ENCODE measurements around the gene SBNO2. TPM values are rescaled to one million over a fixed set of nuclear protein-coding genes. Genes with fewer than 3 reads are reported as not detected.

The SBNO2 gene
- total RNA-seq, 2 experiments from 2014 or later: 26.6 to 43.3 TPM

DNA sequence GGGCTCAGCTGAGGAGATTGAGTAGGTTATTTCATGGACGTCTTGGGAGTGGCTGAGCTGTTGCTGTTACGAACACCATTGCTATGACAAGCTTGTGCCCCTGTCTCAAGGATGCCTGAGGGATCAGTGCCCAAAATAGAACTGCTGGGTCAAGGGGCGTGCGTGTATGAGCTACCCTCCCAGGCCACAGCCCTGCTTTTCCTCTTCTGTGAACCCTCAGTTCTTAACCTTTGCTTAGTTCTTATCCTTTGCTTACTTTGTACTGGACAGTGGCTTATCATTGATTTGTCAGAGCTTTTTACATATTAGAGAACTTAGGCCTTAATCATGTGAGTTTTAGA, 98.1 kb downstream of the SBNO2 start:
- Histone ChIP-seq H3K4me2 (ENCODE audit: low read length) (peak overlapping the region; percentile 73; the same call in 1 of the 2 replicates), H2AFZ (ENCODE audit: low read length) (no peak overlapping the region), H3K9me2 (ENCODE audit: insufficient read depth, low read length) (no peaks in the 10 kb centered on the region), H3K36me3 (ENCODE audit: insufficient read depth, low read length) (peaks cover 82% of the 10 kb centered on the region), H3K4me1 (ENCODE audit: insufficient read depth, low read length, poor library complexity, severe bottlenecking) (peaks cover 48% of the 10 kb centered on the region), H4K20me1 (ENCODE audit: insufficient read depth, low read length) (no peaks in the 10 kb centered on the region), H3K4me3 (ENCODE audit: low read depth, low read length, poor library complexity, severe bottlenecking) (no peak overlapping the region), H3K79me2 (ENCODE audit: insufficient read depth, low read depth, low read length) (no peaks in the 10 kb centered on the region; the same call in 1 of the 2 replicates), H3K9me3 (ENCODE audit: low read length) (no peaks in the 10 kb centered on the region), H3K27ac (ENCODE audit: low read depth, low read length, poor library complexity, severe bottlenecking) (peak overlapping the region; percentile 90)
- POLR2A ChIA-PET: interaction anchor here (0.7 to 2.6 kb wide), 6 partner anchors 9 to 621 kb away, joined by 4 to 16 read pairs (median 6); partner anchors contain the start of genes ABCA7, ARHGAP45, ATP5F1D and CNN2
- intact Hi-C loops (cut with micrococcal nuclease; ENCODE audit: unreplicated experiment): loop anchor here (2.0 kb wide), 1 partner anchor 37 kb away; no protein-coding TSS in a partner anchor
- CTCF ChIA-PET (ENCODE audit: unreplicated experiment): interaction anchor here (0.5 kb wide), 1 partner anchor 12 kb away, joined by 3 read pairs; no protein-coding TSS in a partner anchor
- no peak for DNase-seq (ENCODE audit: low spot score)
- no TSS peak for BruUV-seq (replicated peaks)
- TF ChIP-seq EZH2phosphoT487 (IDR thresholded peaks at IDR 0.05; ENCODE audit: borderline replicate concordance, low read depth, low read length): no peak
- TF ChIP-seq, protein P1, sequence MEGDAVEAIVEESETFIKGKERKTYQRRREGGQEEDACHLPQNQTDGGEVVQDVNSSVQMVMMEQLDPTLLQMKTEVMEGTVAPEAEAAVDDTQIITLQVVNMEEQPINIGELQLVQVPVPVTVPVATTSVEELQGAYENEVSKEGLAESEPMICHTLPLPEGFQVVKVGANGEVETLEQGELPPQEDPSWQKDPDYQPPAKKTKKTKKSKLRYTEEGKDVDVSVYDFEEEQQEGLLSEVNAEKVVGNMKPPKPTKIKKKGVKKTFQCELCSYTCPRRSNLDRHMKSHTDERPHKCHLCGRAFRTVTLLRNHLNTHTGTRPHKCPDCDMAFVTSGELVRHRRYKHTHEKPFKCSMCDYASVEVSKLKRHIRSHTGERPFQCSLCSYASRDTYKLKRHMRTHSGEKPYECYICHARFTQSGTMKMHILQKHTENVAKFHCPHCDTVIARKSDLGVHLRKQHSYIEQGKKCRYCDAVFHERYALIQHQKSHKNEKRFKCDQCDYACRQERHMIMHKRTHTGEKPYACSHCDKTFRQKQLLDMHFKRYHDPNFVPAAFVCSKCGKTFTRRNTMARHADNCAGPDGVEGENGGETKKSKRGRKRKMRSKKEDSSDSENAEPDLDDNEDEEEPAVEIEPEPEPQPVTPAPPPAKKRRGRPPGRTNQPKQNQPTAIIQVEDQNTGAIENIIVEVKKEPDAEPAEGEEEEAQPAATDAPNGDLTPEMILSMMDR (conservative IDR thresholded peaks at IDR 0.05; ENCODE audit: low read length): no peak

DNA sequence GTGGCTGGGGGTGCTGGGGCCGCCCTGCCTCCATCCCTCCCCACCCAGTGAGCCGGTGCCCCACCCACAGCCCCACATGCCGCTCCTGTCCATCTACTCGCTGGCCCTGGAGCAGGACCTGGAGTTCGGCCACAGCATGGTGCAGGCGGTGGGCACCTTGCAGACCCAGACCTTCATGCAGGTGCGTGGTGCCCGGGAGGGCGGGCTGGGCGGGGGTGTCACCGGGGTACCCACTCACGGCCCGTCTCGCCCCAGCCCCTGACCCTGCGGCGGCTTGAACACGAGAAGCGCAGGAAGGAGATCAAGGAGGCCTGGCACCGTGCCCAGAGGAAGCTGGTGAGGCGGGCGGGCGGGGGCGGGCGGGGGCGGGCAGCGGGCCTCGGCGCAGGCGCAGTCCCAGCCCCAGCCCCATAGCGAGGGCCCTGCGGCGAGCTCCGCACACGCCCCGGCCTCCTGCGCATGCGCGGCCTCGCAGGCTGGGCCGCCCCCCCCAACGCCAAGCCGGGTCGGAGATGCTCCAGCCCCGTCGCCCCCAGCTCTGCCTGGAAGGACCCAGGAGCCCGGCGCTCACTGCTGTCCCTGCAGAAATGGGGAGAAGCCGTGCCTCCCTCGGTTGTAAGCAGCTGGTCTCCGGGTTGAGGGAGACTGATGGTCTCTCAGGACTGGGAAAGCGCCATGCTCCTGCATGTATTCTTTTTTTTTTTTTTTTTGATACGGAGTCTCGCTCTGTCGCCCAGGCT, 99.4 kb downstream of the SBNO2 start:
- intact Hi-C loops (cut with micrococcal nuclease; ENCODE audit: unreplicated experiment): no loop called here
- Histone ChIP-seq H3K9me2 (ENCODE audit: insufficient read depth, low read length) (no peaks in the 10 kb centered on the region), H3K4me1 (ENCODE audit: insufficient read depth, low read length, poor library complexity, severe bottlenecking) (peaks cover 52% of the 10 kb centered on the region), H3K27ac (ENCODE audit: low read depth, low read length, poor library complexity, severe bottlenecking) (peak overlapping the region; percentile 90), H3K36me3 (ENCODE audit: insufficient read depth, low read length) (peaks cover 78% of the 10 kb centered on the region), H3K79me2 (ENCODE audit: insufficient read depth, low read depth, low read length) (peaks cover 11% of the 10 kb centered on the region; the same call in 1 of the 2 replicates), H3K4me3 (ENCODE audit: low read depth, low read length, poor library complexity, severe bottlenecking) (peak overlapping the region; percentile 58), H3K4me2 (ENCODE audit: low read length) (peak overlapping the region; percentile 73), H2AFZ (ENCODE audit: low read length) (no peak overlapping the region), H3K9me3 (ENCODE audit: low read length) (no peaks in the 10 kb centered on the region), H4K20me1 (ENCODE audit: insufficient read depth, low read length) (no peaks in the 10 kb centered on the region)
- no TSS peak for BruUV-seq (replicated peaks)
- TF ChIP-seq, protein P1 (conservative IDR thresholded peaks at IDR 0.05; ENCODE audit: low read length): no peak
- TF ChIP-seq EZH2phosphoT487 (IDR thresholded peaks at IDR 0.05; ENCODE audit: borderline replicate concordance, low read depth, low read length): no peak
- ChIA-PET CTCF (ENCODE audit: unreplicated experiment) (interaction anchor here (0.5 to 0.7 kb wide), 4 partner anchors 28 to 194 kb away, joined by 3 to 14 read pairs (median 6); no protein-coding TSS in a partner anchor), POLR2A (interaction anchor here (0.6 to 2.3 kb wide), 4 partner anchors 10 to 48 kb away, joined by 3 to 6 read pairs (median 5); partner anchors contain the start of gene CNN2)
- peak; percentile 90 for DNase-seq (ENCODE audit: low spot score)
